ENCODE data around the gene ATF7.
A peak's percentile ranks its signal among the peaks of the same experiment; 100 is the strongest.

The ATF7 gene

DNA sequence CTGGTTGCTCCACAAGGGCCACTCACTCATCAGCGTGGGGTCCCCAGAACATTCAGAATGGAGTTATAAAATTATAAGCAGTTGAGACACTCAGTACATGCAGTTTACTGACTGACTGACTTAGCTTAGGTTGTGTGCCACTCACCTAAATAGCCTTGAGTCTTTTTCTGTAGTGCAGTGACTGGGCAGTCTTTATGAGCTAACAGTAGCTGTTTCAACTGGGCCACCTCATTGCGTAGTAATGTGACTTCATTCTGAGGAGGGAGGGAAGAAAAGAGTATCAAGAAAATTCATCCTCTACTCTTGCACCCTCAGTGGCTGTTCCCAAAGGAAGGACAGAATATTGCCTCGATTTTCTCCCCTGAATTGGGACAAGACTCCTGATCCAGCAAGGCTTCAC is 103.1 kb downstream of the ATF7 start:
- no peak for DNase-seq (ENCODE audit: low read depth)

- no peak for DNase-seq (ENCODE audit: low read depth)
Measured at GRCh38 chr12:53518381-53518780, 107.8 kb downstream of the ATF7 start.

GRCh38 chr12:53516758-53517455 is 109.3 kb downstream of the ATF7 start:
- DNase-seq (ENCODE audit: low read depth): no peak

GRCh38 chr12:53515291-53515680 is 110.9 kb downstream of the ATF7 start:
- no peak for DNase-seq (ENCODE audit: low read depth)

- DNase-seq (ENCODE audit: low read depth): no peak
Measured at GRCh38 chr12:53514628-53515290, 111.4 kb downstream of the ATF7 start.

- DNase-seq (ENCODE audit: low read depth): no peak
Measured at GRCh38 chr12:53513712-53514410, 112.3 kb downstream of the ATF7 start.

GRCh38 chr12:53510181-53510812 is 115.9 kb downstream of the ATF7 start:
- no peak for DNase-seq (ENCODE audit: low read depth)

GRCh38 chr12:53508534-53509170 is 117.5 kb downstream of the ATF7 start:
- peak; percentile 47 for DNase-seq (ENCODE audit: low read depth)

DNA sequence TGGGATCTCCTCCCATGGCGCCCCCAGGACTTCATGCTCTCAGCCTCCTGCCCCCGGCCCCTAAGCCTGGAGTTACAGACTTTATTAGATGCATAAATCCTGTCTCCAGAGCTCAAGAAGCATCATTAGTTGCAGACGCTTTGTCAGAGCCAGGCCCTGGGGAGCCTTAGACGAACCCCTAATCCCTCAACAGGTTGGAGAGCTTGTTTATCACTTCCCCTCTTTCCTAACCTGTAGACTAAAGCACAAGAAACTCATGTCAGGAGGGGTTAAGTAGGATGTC is 118.6 kb downstream of the ATF7 start:
- no peak for DNase-seq (ENCODE audit: low read depth)

DNA sequence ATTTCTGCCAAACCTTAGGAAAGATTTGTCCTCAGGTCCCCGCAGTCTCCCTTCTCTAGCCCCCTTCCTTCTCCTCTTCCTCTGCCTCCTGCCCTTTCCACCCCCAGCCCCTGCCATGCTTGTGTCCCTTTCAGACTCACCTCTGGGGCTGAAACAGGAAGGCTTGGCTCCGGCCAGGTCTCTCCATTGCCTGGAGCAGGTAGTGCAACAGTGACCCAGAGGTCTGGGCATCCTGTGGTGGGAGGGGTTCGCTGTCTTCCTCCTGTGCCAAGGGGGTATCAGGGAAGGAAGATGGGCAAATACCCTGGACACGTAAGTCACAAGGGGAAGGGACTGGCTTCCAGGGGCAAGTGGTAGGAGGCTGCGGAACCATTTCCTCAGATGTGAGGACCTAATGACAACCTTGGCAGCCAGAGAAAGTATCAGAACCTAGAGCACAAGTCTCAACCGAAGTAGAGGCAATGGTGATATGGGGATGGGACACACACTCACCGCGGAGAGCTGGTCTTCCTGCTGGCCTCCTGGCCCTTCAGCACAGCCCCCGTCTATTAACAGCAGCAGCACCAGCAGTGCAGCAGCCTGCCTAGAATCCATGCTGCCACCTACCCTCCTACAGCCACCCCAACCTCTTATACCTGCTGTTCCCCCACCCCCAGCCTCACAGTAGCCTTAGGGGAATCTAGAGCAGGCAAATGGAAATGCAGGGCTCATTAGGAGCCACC is 119.1 kb downstream of the ATF7 start, which contains the start of gene NPFF:
Gene NPFF (minus strand): TSS at position 604 of the 722 bp plus-strand sequence. CDS start 10 bp downstream, at position 594.
- DNase-seq (ENCODE audit: low read depth): no peak

DNA sequence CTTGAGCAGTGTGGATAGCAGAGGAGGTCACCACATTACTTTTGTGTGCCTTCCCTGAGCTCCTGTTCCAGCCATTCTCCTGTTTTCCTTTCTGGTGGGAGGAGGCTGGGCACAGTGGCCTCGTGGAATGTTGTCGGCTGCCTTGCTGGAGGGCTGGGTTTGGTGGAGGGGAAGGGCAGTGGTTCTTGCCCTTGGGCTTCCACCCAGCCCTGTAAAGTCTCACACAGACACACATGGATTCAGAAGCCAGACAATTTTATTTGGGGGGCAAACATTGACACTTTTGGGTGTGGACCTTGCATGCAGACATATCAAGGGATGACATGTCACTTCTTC is 119.8 kb downstream of the ATF7 start:
- no peak for DNase-seq (ENCODE audit: low read depth)

DNA sequence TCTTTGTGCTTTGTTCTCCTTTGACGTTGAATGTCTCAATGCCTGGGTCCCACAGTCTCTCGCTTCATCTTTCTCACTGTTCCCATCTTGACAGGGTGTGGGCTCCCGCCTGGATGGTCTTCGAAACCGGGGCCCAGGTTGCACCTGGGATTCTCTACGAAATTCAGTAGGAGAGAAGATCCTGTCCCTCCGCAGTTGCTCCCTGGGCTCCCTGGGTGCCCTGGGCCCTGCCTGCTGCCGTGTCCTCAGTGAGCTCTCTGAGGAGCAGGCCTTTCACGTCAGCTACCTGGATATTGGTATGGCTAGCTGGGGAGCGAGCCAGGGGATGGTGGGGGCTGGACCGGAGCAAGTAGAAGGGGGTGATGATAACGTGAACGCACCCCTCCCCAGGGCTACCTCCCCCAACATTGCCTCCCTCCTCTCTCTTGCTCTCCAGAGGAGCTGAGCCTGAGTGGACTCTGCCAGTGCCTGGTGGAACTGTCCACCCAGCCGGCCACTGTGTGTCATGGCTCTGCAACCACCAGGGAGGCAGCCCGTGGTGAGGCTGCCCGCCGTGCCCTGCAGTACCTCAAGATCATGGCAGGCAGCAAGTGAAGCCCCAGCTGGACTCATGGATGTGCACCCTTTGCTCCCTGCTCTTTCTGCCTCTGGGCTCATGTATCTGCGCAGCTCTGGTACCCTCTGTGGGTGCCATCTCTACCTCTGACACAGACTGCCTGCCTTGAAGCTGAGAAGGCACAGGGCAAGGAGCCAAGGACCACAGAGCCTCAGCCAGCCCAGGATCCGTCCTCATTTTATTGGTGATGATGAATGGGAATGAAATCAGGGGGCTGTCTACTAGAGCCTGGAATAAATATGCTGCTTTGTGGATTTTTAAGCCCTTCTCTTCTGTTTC is 120.4 kb downstream of the ATF7 start:
- DNase-seq (ENCODE audit: low read depth): peak; percentile 41

GRCh38 chr12:53505086-53505485 is 121.1 kb downstream of the ATF7 start:
- peak; percentile 79 for DNase-seq (ENCODE audit: low read depth)

DNA sequence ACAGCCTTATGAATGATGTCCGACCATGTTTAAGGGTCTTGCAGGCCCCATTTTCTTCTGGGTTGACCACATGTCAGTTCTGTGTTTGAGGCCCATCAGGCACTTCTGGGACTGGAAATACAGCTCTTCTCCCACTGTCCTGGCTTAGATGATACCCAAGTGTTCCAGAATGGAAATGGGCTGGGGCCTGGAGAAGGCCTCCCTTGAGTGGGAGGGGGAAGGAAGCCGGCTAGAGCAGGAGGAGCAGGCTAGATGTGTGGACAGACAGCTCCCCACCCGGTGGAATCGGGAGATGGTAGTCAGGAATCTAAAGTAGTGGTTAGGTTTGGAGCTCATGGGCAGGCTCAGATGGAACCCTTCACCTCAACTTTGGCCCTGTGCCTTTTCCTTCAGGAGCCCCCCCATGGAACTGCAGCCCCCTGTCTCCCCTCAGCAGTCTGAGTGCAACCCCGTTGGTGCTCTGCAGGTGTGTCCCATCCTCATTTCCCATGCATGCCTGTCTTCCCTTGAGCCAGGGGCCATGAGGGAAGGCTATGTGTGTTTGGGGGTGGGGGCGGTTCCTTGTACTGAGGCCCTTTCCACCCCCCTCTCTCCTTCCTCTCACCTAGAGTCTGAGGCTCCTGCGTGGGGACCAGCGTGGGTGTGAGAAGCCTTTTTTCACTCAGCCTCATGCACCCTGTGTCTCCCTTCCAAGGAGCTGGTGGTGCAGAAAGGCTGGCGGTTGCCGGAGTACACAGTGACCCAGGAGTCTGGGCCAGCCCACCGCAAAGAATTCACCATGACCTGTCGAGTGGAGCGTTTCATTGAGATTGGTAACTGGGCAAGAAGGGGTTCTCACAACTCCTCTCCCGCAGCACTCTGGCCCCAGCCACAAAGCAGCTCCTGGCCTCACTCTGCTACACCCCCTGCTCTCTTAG is 121.9 kb downstream of the ATF7 start:
- DNase-seq (ENCODE audit: low read depth): no peak

DNA sequence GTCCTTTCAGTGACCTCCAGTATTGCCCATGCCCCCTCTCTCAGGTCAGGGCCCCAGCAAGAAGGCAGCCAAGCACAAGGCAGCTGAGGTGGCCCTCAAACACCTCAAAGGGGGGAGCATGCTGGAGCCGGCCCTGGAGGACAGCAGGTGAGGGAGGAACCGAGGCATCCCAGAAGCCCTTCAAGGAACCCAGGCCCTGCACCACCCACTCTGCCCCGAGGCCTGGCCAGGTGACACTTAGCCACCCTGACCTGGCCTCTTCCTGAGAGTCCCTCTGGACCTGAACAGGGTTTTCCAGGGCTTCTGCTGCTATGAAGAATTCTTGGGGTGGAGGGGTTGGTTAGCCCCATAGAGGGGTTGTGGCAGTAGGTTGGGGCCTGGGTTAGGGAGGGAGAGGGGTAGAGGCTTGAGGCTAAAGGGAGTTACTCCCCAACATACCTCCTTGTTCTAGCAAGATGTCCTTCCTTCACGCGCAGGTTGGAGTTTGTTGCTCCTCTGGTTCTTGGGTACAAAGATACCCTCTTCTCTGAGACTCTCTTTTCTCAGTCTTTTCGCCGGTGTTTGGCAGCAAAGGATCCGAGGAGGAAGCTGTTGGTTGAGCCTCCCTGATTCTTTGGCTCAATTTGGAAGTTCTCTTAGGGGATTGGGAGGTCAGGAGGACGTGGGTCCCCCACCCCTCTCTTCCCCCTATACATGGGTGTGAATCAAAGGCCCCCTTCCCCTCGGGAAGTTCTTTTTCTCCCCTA is 123.0 kb downstream of the ATF7 start:
- no peak for DNase-seq (ENCODE audit: low read depth)

- DNase-seq (ENCODE audit: low read depth): no peak
Measured at GRCh38 chr12:53502331-53502730, 123.9 kb downstream of the ATF7 start.

DNA sequence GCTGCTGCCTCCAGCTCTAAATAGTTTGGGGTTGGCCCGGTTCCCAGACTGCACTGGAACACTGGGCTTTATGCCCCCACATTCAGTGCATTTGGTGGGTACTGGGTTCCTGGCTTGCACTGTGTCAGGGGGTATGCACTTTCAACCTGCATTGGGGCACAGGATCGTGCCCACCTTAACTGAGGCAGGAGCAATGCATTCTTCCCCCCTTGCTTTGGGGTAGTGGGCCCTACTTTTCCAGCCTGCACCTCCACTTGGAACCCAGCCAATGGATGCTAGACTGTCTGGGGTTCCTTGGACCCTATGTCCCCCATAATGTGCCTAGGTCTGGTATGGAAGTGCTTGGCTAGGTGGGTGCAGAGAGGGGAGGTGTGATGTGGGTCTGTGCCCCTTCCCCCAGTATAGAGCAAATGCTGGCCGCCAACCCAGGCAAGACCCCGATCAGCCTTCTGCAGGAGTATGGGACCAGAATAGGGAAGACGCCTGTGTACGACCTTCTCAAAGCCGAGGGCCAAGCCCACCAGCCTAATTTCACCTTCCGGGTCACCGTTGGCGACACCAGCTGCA is 124.5 kb downstream of the ATF7 start:
- no peak for DNase-seq (ENCODE audit: low read depth)

DNA sequence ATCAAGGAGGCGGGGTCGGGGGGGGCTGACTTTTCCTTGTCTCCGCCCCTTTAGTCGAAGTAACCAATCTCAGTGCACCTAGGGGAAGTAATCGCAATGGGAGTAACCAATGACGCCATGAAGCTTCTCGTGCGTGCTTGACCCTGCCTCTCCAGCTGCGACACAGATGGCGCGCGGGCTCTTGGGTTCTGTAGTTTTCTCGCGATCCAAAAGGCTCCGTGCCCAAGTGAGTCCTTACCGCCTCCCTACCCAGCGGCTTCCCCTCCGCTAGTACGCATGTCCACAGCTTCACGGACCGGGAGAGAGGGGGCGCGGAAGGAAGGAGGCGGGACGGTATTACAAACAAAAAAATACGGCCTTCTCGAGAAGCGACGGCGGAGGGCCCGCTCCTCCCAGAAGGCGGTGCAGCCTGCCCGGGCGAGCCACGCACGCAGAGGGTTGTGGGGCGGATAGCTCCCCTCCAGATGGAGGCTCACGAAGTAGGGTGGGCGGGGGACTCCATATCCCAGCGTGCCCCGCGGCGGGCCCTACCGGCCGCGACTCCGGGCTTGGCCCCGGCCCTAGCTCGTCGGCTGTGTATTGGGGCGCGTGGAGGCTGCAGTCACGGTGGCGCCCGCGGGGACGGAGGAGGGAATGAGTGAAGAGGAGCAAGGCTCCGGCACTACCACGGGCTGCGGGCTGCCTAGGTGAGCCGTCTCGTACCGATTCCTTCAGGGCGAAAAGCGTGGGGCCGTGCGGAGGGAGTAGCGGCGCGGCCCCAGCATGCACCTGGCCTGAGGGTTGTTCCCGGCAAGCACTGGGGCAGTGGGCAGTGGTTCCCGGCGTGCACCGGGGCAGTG is 125.2 kb downstream of the ATF7 start, which contains the start of gene TARBP2:
Gene TARBP2 (plus strand): TSS at position 508 of the 839 bp plus-strand sequence. CDS start 126 bp downstream, at position 634.
- peak; percentile 100 for DNase-seq (ENCODE audit: low read depth)

All from stromal cell of bone marrow (primary cell).